GM21717 (cell line): ENCODE measurements around the gene STUM.
"Not testable (repeated sequence)": the region's sequence is repeated elsewhere in the genome, so short reads cannot be mapped to it uniquely, and the experiment has no call there.

Experiments used
- ATAC-seq: cut with Tn5 transposase; IDR thresholded peaks from one replicate; pipeline ENCODE4 v1.9.1; 2021; ENCODE audit warnings: mild to moderate bottlenecking, moderate library complexity; ENCODE audit not compliant: unreplicated experiment

Gene STUM

DNA sequence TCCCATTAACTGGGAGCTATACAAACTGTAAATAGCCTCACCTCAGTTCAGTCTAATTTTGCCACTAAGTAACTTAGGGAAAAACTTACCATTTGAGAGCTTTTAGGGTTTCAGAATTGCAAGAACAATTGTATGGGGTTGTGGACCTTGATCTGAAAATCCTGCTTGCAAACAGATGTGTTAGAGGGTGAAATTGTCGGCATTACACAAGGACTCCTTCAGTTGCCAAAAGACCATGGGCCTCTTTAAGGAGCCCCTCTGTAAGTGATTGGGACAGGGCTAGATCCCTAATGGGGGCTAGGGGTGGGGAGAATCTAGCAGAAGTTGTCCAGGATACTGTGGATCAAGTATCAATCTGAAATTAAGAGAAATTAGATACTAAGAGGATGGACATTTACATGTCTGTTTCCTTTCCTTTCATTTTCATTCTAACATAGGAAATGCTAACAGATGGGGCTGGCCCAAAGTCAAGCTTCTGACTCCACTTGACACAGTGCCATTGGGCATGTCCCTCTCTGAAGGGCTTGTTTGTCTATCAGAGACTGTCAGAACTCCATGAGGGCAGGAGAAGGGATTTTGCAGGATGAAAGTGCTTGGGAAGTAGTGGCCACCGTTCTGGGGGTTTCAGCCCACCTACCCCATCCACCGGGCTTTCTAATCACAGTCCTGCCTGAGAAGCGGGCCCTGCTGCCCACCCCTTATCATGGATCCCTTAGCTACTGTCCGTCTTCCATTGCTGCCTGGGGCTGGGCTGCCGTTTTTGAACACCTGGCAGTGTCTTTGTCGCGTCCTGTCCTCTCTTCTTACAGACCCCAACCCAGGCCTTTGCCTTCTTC lies 54.7 kb downstream of the STUM start:
- ATAC-seq: no peak

DNA sequence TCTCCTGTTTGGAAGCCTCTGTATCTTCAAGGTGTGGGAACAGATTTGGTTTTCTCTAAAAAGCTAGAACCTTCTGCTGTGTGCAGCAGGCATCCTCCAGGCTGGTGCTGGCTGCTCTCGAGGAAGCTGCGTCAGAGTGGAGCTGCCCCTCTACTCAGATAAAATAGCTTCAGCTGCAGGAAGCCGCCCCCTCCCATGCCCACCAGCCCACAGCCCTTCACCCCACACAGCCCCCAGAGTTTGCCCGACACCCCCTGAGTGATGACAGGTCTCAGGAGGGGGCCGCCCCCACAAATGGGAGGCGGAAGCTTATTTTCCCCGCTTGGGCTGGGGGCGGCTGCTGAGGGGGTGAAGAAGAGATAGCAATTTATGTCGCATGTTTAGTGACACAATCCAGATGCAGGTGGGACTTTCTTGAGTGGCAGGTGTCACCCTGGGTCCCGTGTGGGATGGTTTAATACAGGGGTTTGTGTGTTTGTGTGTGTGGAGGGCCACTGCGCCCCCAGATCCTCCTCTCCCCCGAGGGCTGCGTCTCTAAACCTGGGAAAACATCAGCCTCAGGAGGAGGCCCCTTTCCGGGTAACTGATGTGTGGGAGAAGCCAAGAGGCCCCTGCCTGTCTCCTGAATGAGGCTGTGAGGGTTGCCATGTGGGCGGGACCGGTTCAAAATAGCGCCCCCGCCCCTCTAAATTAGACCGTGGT lies 55.4 kb downstream of the STUM start:
- no peak for ATAC-seq

DNA sequence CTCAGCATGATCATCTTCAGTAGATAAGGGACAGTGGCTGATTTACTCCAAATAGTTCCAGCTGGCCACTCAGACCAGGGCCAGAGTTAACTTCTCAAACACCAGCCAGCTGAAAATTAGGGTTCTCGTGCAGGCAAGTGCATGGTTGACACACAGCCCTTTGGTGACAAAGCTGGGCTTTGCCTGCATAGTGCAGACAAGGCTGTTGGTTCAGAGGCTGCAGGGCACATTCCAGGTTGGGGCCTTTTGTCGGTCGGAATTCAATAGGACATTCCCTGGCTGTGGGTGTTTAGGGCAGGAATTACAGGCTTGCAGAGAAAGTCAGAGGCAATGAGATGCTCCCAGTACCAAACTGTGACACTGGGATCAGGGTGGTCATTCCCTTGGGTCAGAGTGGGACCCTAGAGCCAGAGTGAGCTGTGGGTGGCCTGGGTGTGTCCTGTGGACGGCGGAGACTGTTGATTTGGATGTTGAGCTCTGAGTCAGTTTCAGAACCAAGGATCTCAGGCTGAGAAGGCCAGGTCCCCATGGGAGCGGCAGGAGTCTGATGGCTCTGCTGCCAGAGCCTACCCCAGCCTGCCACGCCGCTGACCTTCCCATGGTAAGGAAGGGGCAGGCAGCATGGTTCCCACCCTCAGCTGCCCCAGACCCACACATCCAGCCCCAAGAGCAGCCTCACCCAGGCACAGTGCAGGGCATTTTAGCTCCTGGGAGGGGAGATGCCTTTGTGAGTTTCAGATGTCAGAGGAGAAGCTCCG lies 56.2 kb downstream of the STUM start:
- ATAC-seq: no peak

DNA sequence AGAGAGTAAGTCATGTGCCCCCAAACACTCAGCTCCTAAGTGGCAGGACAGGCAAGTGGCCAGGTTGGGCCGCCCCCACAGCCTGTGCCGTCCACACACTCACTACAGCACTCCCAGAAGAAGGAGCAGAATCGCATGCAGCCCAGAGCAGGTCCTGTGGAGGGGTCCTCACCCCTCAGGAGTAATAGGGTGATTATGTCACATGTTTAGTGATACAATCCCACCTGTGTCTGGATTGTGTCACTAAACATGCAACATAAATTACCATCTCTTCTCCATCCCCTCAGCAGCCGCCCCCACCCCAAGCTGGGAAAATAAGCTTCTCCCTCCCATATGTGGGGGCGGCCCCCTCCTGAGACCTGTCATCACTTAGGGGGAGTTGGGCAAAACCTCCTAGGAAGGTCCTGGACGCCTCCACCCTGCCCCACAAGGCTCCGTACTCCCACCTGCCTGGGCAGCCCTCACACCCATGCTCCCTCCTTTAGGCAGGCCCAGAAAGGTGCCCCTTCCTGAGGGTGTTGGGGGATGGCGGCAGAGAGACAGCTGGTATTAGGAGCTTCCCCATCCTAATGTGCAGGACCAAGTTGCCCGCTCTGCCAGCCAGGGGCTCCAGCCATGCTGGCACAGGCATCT lies 56.9 kb downstream of the STUM start:
- no peak for ATAC-seq

DNA sequence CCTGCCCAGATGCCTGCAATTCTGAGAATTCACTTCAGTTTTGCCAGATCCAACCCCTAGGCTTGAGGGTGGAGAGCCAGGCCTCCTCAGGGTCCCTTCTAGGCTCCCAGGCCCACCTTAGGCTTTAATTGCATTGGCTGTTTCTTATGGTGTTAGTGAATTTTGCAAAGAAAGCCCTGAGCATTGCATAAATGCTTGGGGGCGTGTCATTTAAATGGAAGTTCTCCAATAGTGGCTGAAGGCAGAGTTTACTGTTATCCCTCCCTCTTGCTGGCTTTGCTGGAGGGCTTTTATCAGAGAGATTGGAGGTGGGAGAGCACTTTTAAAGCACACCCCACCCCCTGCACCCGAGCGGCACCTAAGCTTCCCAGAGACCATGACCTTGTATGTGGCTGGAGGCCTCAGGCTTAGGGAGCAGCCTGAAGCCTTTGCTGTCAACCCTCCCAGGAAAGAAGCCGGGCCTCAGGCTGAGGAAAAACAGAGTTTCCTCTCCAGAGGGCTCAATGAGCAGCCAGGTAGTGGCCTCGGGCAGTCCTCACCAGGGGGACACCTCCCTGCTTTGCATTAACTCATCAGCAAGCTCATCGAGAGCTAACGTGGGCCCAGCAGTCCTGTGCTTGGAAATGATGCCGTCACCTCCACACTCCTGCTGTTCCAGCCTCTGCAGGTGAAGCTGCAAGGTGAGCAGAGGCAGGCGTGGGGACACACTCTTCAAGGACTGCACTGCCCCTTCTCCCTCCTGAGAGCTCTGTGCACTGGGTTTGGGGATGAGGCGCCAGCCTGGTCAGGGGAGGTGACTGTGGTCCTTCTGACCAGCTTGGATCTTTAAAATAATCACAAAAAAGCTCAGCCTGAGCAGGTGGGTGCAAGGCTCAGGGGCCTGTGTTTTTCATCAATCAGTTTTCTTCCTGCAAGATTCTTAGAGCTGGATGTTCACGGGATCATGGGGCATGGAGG lies 58.0 kb downstream of the STUM start:
- ATAC-seq: no peak

DNA sequence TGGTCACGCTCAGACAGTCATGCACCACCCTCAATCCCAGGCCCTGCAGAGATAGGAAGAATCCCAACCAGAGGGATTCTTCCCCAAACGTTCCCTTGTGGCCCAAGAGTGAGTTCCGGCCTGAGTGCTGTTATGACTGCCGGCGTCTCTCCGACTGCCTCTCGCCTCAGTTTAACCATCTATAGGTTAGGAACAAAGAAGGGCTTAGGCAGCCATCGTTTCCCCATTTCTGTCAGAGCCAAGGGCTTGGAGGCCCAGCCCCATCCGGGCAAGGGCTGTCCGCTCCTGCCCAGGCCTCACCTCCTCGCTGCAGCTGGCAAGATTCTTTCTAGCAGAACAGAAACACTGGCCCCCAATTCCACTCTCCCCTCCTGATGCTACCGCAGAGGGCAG lies 58.7 kb downstream of the STUM start:
- no peak for ATAC-seq

DNA sequence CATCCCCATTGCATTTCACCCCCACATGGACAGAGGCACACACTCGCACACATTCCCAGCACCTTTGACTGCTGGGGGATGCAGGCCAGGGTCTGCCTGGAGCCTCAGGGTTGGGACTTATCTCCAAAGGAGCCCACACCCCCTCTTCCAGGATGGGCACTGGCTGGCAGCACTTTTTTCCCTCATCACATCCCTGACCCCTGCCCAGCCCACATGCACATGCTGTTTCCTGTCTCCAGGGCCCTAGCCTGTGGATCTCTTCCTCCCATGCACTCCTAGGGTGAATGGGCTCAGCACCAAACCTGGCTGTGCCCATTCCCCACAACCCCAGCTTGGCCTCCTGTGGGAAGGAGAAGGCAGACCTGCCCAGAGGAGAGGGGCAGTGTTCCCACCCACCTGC lies 59.3 kb downstream of the STUM start:
- ATAC-seq: no peak

DNA sequence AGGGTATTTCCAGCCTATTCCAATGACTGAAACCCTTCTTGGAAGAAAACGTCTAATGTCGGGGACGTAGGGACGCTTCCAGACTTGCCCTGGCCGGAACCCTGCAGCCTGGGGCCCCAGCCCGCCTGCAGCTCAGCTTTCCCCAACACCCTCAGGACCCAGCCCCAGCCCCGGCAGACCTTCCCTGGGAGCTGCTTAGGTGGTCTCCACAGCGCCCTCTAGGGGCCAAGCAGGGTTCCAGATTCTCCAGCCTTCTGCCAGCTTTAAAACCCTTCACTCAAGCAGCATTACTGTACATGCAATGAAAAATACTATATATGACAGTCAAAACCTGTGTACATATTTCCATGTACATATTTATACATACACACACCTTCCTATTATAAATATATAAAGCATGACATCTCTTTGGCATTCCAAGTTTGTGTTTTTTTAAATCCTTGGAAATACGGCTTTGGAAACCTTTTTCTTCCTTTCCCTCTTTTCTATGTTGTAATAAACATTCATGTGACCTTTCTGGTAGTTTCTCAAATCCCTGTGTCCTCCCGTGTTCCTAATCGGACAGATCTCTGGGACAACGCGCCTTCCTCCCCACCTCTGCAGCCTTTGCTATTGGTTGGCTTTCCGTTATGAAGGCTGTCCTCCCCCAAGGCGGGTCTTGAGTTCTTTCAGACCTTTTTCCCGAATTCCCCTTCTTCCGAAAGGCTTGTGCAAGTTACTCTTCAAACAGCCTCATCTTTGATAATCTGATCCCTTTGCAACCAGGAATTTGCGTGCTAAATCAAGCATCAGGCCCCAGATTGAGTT lies 60.3 kb downstream of the STUM start:
- no peak for ATAC-seq

DNA sequence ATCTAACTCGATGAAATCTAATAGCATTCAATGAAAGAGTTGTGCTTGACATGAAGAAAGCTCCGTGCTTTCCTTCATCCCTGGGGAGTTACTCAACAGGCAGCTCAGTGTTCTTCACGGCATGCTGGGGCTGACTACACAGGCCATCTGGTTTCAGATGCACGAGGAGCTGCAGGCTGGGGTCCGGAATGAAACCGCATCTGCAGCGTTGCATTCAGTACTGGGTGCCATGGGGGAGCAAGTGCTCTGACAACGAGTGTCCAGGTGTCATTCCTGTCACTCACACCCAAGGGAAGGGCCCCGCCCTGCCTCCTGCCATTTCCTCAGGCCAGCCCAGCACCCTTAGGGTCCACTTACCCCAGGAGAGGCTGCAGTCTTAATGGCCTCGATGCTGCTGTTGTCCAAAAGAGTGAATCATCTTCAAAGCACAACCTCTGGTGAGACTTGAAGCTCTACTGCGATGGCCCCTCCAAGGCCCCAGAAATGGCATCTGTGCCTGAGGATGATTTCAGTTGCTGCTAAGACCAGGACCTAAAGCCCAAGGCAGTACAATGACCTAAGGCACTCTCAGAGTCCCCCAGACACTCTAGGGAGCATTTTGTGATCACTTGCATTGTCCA lies 61.4 kb downstream of the STUM start:
- ATAC-seq: no peak

DNA sequence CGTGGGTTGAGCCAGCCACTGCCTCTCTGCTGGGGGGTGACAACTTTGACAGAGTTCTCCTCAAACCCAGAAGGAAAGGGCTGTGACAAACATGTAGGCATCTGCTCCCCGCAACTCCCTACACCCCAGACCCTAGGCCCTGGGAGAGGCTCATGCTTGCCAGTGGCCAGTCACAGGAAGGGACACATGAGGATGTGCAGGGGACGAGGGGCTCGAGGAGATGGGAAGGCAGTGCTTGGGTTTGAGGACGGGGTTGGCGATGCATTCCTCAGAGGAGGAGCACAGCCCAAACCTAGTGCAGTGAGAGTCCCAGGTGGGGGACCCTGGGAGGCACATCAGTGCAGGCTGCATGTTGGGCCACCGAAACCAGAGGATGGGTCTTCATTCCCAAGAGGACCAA lies 62.1 kb downstream of the STUM start:
- no peak for ATAC-seq

DNA sequence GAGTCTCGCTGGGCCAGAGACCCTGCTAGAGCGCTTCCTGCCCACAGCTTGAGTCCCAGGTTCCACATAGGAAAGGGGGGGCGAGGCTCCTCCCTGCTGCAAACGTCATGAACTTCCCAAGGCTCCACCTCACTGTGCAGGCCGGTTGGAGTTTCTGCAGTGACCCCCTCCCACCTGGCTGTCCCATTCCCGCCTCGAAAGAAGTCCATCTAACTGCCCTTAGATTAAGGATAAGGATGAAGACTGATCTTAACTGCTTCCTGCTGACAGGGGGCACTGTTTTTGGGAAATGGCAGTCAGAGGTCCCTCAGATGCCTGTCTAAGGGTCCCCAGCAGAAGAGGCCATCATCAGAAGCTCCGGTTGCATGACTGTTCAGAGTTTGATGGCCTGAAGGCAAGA lies 62.7 kb downstream of the STUM start:
- no peak for ATAC-seq

DNA sequence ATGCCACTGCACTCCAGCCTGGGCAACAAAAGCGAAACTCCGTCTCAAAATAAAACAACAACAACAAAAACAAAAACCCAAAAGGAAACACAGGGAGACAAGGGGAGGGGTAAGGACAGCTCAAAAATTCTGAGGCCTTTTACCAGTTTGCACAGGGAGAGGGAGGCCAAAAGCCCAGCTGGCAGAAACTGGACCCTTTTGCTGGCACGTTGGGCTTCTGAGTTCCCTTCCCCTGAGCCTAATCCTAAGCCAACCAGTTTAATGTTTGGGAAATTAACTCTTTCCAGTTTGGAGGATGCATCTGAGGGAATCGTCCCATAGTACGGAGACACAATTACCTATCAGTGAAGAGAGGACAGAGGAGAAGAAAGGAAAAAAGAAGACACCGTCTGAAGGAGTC lies 63.4 kb downstream of the STUM start:
- ATAC-seq: not testable (repeated sequence)

DNA sequence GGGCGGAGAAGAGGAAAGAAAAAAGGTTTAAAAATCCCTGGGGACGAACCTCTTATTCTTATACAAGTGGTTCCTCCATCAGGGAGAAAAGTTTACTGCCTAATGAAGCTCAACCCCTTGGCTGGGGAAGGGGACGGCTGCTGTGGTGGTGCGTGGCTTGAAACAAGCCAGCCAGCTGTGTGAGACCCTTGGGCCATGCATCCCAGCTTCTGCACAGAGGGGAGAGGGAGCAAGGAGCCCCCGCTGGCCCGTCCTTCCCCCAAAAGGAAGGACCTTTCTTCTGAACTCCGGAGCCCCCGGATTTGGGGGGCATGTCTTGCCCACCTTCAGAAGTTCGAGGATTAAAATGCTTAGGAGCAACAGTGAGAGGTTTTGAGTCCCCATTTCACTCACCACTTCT lies 67.3 kb downstream of the STUM start:
- ATAC-seq: no peak

DNA sequence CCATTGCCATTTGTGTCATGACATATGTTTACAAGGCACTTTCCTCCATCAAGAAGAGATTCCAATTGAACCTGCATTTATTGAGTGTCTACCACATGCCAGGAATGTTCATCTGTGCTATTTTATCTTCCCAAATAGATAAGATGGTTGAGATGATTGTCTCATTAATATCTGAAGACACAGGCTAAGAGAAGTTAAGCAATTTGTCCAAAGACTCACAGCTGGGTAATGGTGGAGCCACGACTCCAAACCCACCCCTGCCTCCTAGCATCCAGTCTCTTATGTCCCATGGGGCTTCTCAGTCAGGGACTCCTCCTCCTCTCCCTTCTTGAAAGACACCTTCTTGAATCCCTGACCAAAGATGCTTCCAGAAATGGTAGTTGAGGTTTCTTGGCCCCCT lies 68.1 kb downstream of the STUM start:
- ATAC-seq: no peak

DNA sequence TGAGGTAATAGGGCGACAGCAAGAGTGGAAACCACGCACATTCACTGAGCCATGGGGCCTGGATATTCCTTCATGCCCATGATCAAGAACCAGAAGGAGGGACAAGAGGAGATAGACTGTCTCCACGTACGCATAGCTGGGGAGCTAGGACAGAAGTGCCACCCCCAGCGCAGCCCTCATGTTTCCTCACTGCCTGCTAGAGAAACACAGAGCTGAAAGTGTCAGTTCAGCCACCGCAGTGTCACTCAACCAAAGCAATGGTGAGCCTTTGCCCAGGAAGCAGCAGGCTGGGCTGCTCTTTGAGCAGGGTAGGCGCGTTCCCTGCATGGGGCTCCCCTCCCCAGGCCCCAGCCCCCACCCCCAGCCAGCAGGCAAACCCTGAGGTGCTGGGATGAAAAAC lies 68.5 kb downstream of the STUM start:
- no peak for ATAC-seq

DNA sequence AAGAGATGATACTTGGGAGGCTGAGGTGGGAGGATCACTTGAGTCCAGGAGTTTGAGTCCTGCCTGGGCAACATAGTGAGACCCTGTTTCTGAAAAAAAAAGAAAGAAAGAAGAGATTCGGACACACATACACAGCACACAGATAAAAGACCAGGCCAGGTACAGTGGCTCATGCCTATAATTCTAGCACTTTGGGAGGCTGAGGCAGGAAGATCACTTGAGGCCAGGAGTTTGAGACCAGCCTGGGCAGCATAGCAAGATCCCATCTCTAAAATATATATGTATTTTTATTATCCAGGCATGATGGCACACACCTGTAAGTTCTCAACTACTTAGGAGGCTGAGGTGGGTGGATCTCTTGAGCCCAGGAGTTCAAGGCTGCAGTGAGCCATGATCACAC lies 69.2 kb downstream of the STUM start:
- ATAC-seq: not testable (repeated sequence)

DNA sequence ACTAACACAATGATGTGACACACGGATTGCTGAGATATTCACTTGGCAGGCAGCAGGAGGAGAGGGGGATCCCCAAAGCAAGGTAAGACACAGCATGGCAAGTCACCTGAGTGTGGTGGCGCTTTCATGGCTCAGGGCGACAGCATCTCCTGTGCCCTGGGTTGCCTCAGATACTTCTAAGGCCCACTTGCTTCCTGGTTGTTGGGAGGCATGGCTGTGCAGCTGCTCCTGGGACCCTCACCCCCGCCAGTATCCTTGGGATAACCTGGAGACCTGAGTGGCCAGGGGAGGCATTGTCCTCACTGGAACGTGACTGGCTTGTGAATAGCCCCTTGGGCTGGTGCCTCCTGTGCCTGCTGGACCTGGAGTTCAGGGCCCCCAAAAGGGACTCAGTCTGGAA lies 69.8 kb downstream of the STUM start:
- ATAC-seq: no peak

DNA sequence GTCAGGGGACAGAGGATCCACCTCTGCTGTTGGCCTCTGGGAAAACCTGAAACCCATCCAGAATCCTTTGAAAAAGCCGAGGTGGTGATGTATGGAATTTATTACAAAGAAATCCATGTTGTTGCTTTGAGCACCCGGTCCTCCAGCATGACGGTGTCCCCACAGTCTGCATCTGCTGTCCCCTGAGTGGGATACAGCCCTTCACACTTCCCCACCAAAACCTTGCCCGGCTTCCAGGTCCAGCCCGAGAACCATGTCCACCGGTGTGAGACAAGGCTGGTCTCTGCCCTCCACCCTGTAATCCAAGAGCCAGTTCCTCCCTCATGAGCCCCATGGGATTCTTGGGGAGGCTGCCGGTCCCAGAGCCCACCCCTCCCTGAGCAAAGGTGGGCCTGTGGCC lies 70.5 kb downstream of the STUM start:
- no peak for ATAC-seq

DNA sequence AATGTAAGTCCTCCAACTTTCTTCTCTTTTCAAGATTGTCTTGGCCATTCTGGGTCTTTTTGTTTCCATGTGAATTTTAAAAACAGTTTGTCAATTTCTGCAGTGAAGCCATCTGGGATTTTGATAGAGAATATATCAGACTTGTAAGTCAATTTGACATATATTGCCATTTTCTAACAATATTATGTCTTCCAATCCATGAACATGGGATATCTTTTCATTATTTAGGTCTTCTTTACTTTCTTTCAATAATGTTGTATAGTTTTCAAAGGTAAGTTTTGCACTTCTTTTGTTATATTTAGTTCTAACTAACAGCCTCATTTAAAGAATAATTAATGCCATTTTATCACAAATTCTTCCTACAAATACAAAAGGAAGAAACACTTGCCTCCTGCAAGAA lies 73.4 kb downstream of the STUM start:
- no peak for ATAC-seq
